ENCODE measurements around the gene CFHR1. TPM values are rescaled to one million over a fixed set of nuclear protein-coding genes. Genes with fewer than 3 reads are reported as not detected.

Gene CFHR1
- total RNA-seq, 4 donors from 2014 or later, result not detected

- intact Hi-C loops (cut with DNase I), result no loop called here
- no peak overlapping the region for H3K4me3 ChIP-seq
- WGBS, 2 donors, result 88 to 95% methylated on average over 1 of the region's 1 CpG
- H3K9me3 ChIP-seq, result no peaks in the 10 kb centered on the region
- no peak for DNase-seq
- no peaks in the 10 kb centered on the region for H3K4me1 ChIP-seq
- H3K27ac ChIP-seq, result no peak overlapping the region
- H3K36me3 ChIP-seq, result no peaks in the 10 kb centered on the region
- TF ChIP-seq CTCF (IDR thresholded peaks at IDR 0.05), result no peak
- H3K27me3 ChIP-seq, result no peaks in the 10 kb centered on the region
Observed at GRCh38 chr1:196860323-196860884, 40.9 kb downstream of the CFHR1 start.

DNA sequence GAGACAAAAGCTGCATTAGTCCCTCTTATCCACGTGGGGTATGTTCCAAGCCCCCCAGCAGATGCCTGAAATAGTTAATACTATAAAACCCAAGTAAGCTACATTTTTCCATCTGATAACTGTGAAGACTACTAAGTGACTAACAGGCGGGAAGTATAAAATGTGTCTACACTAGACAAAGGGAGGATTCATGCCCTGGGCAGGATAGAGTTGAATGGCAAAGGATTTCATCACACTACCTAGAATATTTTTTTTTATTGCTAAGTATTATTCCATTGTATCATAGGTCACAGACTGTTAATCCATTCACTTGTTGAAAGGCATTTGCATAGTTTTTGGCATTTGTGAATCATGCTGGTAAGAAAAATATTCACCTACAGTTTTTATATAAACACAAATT, 41.9 kb downstream of the CFHR1 start:
- no peaks in the 10 kb centered on the region for H3K36me3 ChIP-seq
- H3K4me3 ChIP-seq, result no peak overlapping the region
- no peaks in the 10 kb centered on the region for H3K4me1 ChIP-seq
- DNase-seq, result no peak
- TF ChIP-seq POLR2A (IDR thresholded peaks at IDR 0.05), result no peak
- TF ChIP-seq CTCF (IDR thresholded peaks at IDR 0.05), result no peak
- WGBS, 2 donors, result 39 to 42% methylated on average over 2 of the region's 2 CpGs
- intact Hi-C loops (cut with DNase I), result no loop called here
- peaks cover 0 to 1% (median 0%) of the 10 kb centered on the region in 3 donors for H3K9me3 ChIP-seq
- H3K27ac ChIP-seq, result no peak overlapping the region
- H3K27me3 ChIP-seq, result no peaks in the 10 kb centered on the region

- H3K36me3 ChIP-seq, result no peaks in the 10 kb centered on the region
- no peak for DNase-seq
- TF ChIP-seq CTCF (IDR thresholded peaks at IDR 0.05) (no peak), POLR2A (IDR thresholded peaks at IDR 0.05) (no peak)
- no peak overlapping the region for H3K27ac ChIP-seq
- 88% methylated on average over 1 of the region's 1 CpG for WGBS, 2 donors
- no peaks in the 10 kb centered on the region for H3K27me3 ChIP-seq
- H3K9me3 ChIP-seq, result peaks cover 0 to 4% (median 0%) of the 10 kb centered on the region in 3 donors
- H3K4me1 ChIP-seq, result no peaks in the 10 kb centered on the region
- intact Hi-C loops (cut with DNase I), result no loop called here
- H3K4me3 ChIP-seq, result no peak overlapping the region
Observed at GRCh38 chr1:196866974-196867373, 47.4 kb downstream of the CFHR1 start.

- H3K27me3 ChIP-seq, result peaks cover 0 to 5% (median 0%) of the 10 kb centered on the region in 4 donors
- H3K4me3 ChIP-seq, result no peak overlapping the region
- H3K27ac ChIP-seq, result no peak overlapping the region
- no peak for TF ChIP-seq CTCF (IDR thresholded peaks at IDR 0.05)
- no peak for DNase-seq
- intact Hi-C loops (cut with DNase I), result no loop called here
- H3K36me3 ChIP-seq, result no peaks in the 10 kb centered on the region
- no peaks in the 10 kb centered on the region for H3K4me1 ChIP-seq
- WGBS, 2 donors, result 86 to 89% methylated on average over 4 of the region's 4 CpGs
- H3K9me3 ChIP-seq, result no peaks in the 10 kb centered on the region
Observed at GRCh38 chr1:196873385-196873784, 53.9 kb downstream of the CFHR1 start.

DNA sequence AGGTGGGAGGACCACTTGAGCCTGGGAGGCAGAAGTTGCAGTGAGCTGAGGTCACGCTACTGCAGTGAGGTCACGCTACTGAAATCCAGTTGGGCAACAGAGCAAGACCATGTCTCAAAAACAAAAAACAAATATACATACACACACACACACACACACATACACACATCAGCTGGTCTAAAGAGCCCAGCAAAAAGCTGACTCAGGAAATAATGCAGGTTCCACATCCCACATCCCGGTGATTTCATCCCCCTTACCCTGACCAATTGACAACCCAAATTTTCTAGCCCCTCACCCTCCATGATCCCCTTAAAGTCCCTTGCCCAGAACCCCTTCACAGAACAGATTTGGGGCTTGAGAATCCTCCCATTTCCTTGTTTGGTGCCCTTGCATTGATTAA, 56.4 kb downstream of the CFHR1 start:
- no peak for DNase-seq
- TF ChIP-seq CTCF (IDR thresholded peaks at IDR 0.05) (no peak), POLR2A (IDR thresholded peaks at IDR 0.05) (no peak)
- H3K4me1 ChIP-seq, result no peaks in the 10 kb centered on the region
- peaks cover 0 to 5% (median 0%) of the 10 kb centered on the region in 4 donors for H3K27me3 ChIP-seq
- H3K4me3 ChIP-seq, result no peak overlapping the region
- H3K36me3 ChIP-seq, result no peaks in the 10 kb centered on the region
- intact Hi-C loops (cut with DNase I), result no loop called here
- H3K9me3 ChIP-seq, result no peaks in the 10 kb centered on the region
- H3K27ac ChIP-seq, result no peak overlapping the region
- 85 to 97% methylated on average over 3 of the region's 3 CpGs for WGBS, 2 donors

Measured in esophagus squamous epithelium (tissue), 5 donors.